HepG2 (cell line): ENCODE data around the gene IL3RA. TPM values are rescaled to one million over a fixed set of nuclear protein-coding genes. Genes with fewer than 3 reads are reported as not detected.

Experiments
- CC2D1A ChIP-seq: sonication (generic); formaldehyde crosslinking; IDR thresholded peaks from 2 replicates; pipeline ENCODE4 v1.8.1; 2023; ENCODE audit warnings: mild to moderate bottlenecking, missing genetic modification reagents
- FOXC1 ChIP-seq: sonication (generic); formaldehyde crosslinking; IDR thresholded peaks from 2 replicates; pipeline ENCODE4 v1.8.0; 2022; ENCODE audit warnings: mild to moderate bottlenecking, missing genetic modification reagents, borderline replicate concordance
- HDAC2 ChIP-seq: sonication (generic); formaldehyde crosslinking; IDR thresholded peaks from 2 replicates; pipeline ENCODE4 v1.4.0; 2020; ENCODE audit warnings: missing genetic modification reagents
- KLF9 ChIP-seq: IDR thresholded peaks from 2 replicates; pipeline ENCODE4 v1.6.1; 2016; ENCODE audit warnings: low read depth
- MBNL3 ChIP-seq: fragments of 250-450 bp; sonication (Bioruptor Pico); conservative IDR thresholded peaks from 2 replicates; pipeline ENCODE4 v1.8.0; 2022; ENCODE audit warnings: mild to moderate bottlenecking, inconsistent platforms
- MXI1 ChIP-seq: IDR thresholded peaks from 3 replicates; pipeline ENCODE4 v1.6.1; 2012; ENCODE audit warnings: low read depth, low read length, inconsistent platforms, borderline replicate concordance
- PCBP2 ChIP-seq: fragments of 200-400 bp; formaldehyde crosslinking; optimal IDR thresholded peaks from 2 replicates; pipeline ENCODE3; 2018; ENCODE audit warnings: low read length, low read depth; ENCODE audit not compliant: poor library complexity, severe bottlenecking
- POLR2AphosphoS5 ChIP-seq: IDR thresholded peaks from 2 replicates; pipeline ENCODE4 v1.6.1; 2012; ENCODE audit warnings: low read depth, low read length
- RFX3 ChIP-seq: IDR thresholded peaks from 2 replicates; pipeline ENCODE4 v1.6.1; 2016; ENCODE audit warnings: missing biosample characterization, missing genetic modification reagents
- SPEN ChIP-seq: sonication (generic); formaldehyde crosslinking; IDR thresholded peaks from 2 replicates; pipeline ENCODE4 v1.5.1; 2020; ENCODE audit warnings: low read depth, mild to moderate bottlenecking, missing genetic modification reagents
- TAF15 ChIP-seq: fragments of 200-400 bp; formaldehyde crosslinking; IDR thresholded peaks from one replicate; pipeline ENCODE4 v1.6.1; 2018; ENCODE audit warnings: mild to moderate bottlenecking, low read depth, low read length; ENCODE audit not compliant: poor library complexity, severe bottlenecking
- TCF12 ChIP-seq, 2 experiments: fragments of 450-650 bp in 1 of 2; sonication (generic) in 1 of 2; formaldehyde crosslinking in 1 of 2; IDR thresholded peaks; 2 replicates each; pipeline versions ENCODE4 v1.6.1 to v1.8.0; 2017 to 2022; ENCODE audit warnings: antibody characterized with exemption in 1 of 2, mild to moderate bottlenecking in 1 of 2, missing genetic modification reagents in 1 of 2, moderate library complexity in 1 of 2
- ZBTB21 ChIP-seq: sonication (generic); formaldehyde crosslinking; IDR thresholded peaks from 2 replicates; pipeline ENCODE4 v1.4.0; 2020; ENCODE audit warnings: missing genetic modification reagents
- ZFP36L2 ChIP-seq: sonication (generic); formaldehyde crosslinking; IDR thresholded peaks from 2 replicates; pipeline ENCODE4 v1.4.0; 2020; ENCODE audit warnings: missing genetic modification reagents
- ZFP91 ChIP-seq: sonication (generic); formaldehyde crosslinking; IDR thresholded peaks from 2 replicates; pipeline ENCODE4 v1.9.0; 2022; ENCODE audit warnings: missing genetic modification reagents, mild to moderate bottlenecking, borderline replicate concordance
- ZFY ChIP-seq: sonication (generic); formaldehyde crosslinking; IDR thresholded peaks from 2 replicates; pipeline ENCODE4 v1.4.0; 2020; ENCODE audit warnings: missing genetic modification reagents
- ZNF18 ChIP-seq: sonication (generic); formaldehyde crosslinking; IDR thresholded peaks from 2 replicates; pipeline ENCODE4 v1.8.0; 2022; ENCODE audit warnings: mild to moderate bottlenecking, missing genetic modification reagents; ENCODE audit not compliant: insufficient replicate concordance
- ZNF263 ChIP-seq: sonication (generic); formaldehyde crosslinking; IDR thresholded peaks from 2 replicates; pipeline ENCODE4 v1.4.0; 2020; ENCODE audit warnings: missing genetic modification reagents
- ZNF367 ChIP-seq: sonication (generic); formaldehyde crosslinking; IDR thresholded peaks from 2 replicates; pipeline ENCODE4 v1.4.0; 2020; ENCODE audit warnings: missing genetic modification reagents, borderline replicate concordance
- ZNF451 ChIP-seq: sonication (generic); formaldehyde crosslinking; IDR thresholded peaks from 2 replicates; pipeline ENCODE4 v1.5.0; 2020; ENCODE audit warnings: mild to moderate bottlenecking, missing genetic modification reagents
- ZNF597 ChIP-seq: sonication (generic); formaldehyde crosslinking; IDR thresholded peaks from 2 replicates; pipeline ENCODE4 v1.5.0; 2020; ENCODE audit warnings: missing genetic modification reagents
- ZNF724P ChIP-seq: sonication (generic); formaldehyde crosslinking; IDR thresholded peaks from 2 replicates; pipeline ENCODE4 v1.8.0; 2022; ENCODE audit warnings: missing genetic modification reagents, borderline replicate concordance
- ZSCAN31 ChIP-seq: sonication (generic); formaldehyde crosslinking; IDR thresholded peaks from 2 replicates; pipeline ENCODE4 v1.5.0; 2020; ENCODE audit warnings: low read depth, mild to moderate bottlenecking, missing genetic modification reagents
- polyA plus RNA-seq, 8 experiments: library from polyadenylated mRNA; depleted of rRNA in 3 of 8; stranded (reverse) in 7 of 8; unstranded in 1 of 8; fragments of >200 nt; fragmentation: Illumina TruSeq in 4 of 8; extraction: Trizol in 4 of 8; gene quantifications; 2 replicates each; pipeline versions ENCODE4 v1.2.1 to v1.2.3, GENCODE V29; 2011 to 2016; ENCODE audit warnings: low read depth in 4 of 8, missing spikeins in 1 of 8, mixed read lengths in 1 of 8; ENCODE audit not compliant: insufficient read depth in 1 of 8
- total RNA-seq, 5 experiments: library from RNA; depleted of rRNA; stranded (reverse); fragments of >200 nt; fragmentation: Illumina TruSeq; extraction: Trizol; gene quantifications; 2 replicates each; pipeline ENCODE4 v1.2.3, GENCODE V29; 2016; ENCODE audit warnings: low read depth in 1 of 5
- TF ChIP-seq, protein P1 (sequence below): sonication (generic); formaldehyde crosslinking; IDR thresholded peaks from 2 replicates; pipeline ENCODE4 v1.4.0; 2020; ENCODE audit warnings: missing genetic modification reagents
- TF ChIP-seq, protein P2 (sequence below): IDR thresholded peaks from 2 replicates; pipeline ENCODE4 v1.6.1; 2016; ENCODE audit warnings: low read depth, borderline replicate concordance

Gene IL3RA
- total and polyA plus RNA-seq, 2 of the 13 experiments (the other 11 are each of a cell fraction or from before 2014, with no cell fraction given) = not detected

- TF ChIP-seq ZFP91 (CRISPR knock-in tag) = peak; percentile 62
- TF ChIP-seq POLR2AphosphoS5 = peak; percentile 53; the same call in 1 of the 2 replicates
- 0 out of 2 replicates have a peak, but pooled peaks have one; percentile 36 for TF ChIP-seq HDAC2
- TF ChIP-seq ZNF18 = peak; percentile 16
- TF ChIP-seq MBNL3 (CRISPR knock-in tag) = no peak
- peak; percentile 88 for TF ChIP-seq SPEN (CRISPR knock-in tag)
- TF ChIP-seq TCF12 (IDR thresholded peaks at IDR 0.05) = no peak
- peak; percentile 39 for TF ChIP-seq TCF12 (CRISPR knock-in tag; IDR thresholded peaks at IDR 0.05)
- no peak for TF ChIP-seq CC2D1A (CRISPR knock-in tag)
- TF ChIP-seq ZNF597 (CRISPR knock-in tag) = no peak
- TF ChIP-seq ZNF367 (CRISPR knock-in tag) = no peak
- peak; percentile 14; the same call in 1 of the 2 replicates for TF ChIP-seq ZNF263
- TF ChIP-seq PCBP2 = no peak
- no peak; the same call in 2 of the 3 replicates for TF ChIP-seq MXI1
- peak; percentile 91 for TF ChIP-seq ZSCAN31 (CRISPR knock-in tag)
- TF ChIP-seq ZFP36L2 (CRISPR knock-in tag) = no peak
- TF ChIP-seq ZNF724P (CRISPR knock-in tag) = 0 out of 2 replicates have a peak, but pooled peaks have one; percentile 30
- TF ChIP-seq ZNF451 (CRISPR knock-in tag) = no peak; the same call in 1 of the 2 replicates
- no peak for TF ChIP-seq RFX3 (CRISPR knock-in tag)
- TF ChIP-seq TAF15 = no peak
- TF ChIP-seq FOXC1 (CRISPR knock-in tag) = no peak
- TF ChIP-seq KLF9 (CRISPR knock-in tag) = no peak
- TF ChIP-seq, protein P1, sequence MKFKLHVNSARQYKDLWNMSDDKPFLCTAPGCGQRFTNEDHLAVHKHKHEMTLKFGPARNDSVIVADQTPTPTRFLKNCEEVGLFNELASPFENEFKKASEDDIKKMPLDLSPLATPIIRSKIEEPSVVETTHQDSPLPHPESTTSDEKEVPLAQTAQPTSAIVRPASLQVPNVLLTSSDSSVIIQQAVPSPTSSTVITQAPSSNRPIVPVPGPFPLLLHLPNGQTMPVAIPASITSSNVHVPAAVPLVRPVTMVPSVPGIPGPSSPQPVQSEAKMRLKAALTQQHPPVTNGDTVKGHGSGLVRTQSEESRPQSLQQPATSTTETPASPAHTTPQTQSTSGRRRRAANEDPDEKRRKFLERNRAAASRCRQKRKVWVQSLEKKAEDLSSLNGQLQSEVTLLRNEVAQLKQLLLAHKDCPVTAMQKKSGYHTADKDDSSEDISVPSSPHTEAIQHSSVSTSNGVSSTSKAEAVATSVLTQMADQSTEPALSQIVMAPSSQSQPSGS (CRISPR knock-in tag) = no peak
- TF ChIP-seq, protein P2, sequence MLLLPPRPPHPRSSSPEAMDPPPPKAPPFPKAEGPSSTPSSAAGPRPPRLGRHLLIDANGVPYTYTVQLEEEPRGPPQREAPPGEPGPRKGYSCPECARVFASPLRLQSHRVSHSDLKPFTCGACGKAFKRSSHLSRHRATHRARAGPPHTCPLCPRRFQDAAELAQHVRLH (CRISPR knock-in tag) = no peak; the same call in 1 of the 2 replicates
- TF ChIP-seq ZFY = peak; percentile 93
- TF ChIP-seq ZBTB21 (CRISPR knock-in tag) = no peak
These were observed 55.3 kb downstream of the IL3RA start, which contains the start of gene SLC25A6 (continued) for GRCh38 chrX:1391707-1392375.
